GM12865 (cell line): ENCODE results near the gene PDE2A.

Experiments
- DNase-seq: peaks from one replicate; pipeline ENCODE4 v3.0.0; 2010; ENCODE audit warnings: low read depth
- H3K4me3 ChIP-seq: 2 replicates; pipeline ENCODE4 v1.5.1; 2011; ENCODE audit warnings: mild to moderate bottlenecking, low read depth, low read length, control low read depth
- TF ChIP-seq, protein P1 (sequence below): IDR thresholded peaks from 2 replicates; pipeline ENCODE4 v1.5.1; 2011; ENCODE audit warnings: low read length, control low read depth, low read depth, inconsistent platforms; ENCODE audit not compliant: insufficient read depth; ENCODE audit errors: missing control alignments

Gene PDE2A

DNA sequence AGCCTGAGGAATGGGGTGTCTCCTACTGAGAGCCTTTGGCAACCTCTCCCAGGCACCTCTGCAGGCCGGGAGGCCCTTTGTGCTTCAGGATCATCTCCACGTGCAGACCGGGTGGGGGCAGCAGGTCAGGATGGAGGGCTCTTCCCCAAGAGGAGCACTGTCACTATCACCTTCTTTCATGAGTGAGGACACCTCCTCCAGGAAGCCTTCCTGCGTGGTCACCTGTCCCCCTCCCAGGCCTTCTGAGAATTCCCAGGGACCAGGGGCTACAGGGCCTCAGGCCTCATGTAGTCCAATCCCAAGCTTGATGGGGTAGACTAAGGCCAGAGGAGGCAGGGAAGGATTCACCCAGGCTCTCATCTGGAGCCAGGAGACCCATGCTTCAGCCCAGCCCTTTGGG is 57.6 kb downstream of the PDE2A start:
- H3K4me3 ChIP-seq: no peak overlapping the region
- DNase-seq: no peak
- TF ChIP-seq, protein P1, sequence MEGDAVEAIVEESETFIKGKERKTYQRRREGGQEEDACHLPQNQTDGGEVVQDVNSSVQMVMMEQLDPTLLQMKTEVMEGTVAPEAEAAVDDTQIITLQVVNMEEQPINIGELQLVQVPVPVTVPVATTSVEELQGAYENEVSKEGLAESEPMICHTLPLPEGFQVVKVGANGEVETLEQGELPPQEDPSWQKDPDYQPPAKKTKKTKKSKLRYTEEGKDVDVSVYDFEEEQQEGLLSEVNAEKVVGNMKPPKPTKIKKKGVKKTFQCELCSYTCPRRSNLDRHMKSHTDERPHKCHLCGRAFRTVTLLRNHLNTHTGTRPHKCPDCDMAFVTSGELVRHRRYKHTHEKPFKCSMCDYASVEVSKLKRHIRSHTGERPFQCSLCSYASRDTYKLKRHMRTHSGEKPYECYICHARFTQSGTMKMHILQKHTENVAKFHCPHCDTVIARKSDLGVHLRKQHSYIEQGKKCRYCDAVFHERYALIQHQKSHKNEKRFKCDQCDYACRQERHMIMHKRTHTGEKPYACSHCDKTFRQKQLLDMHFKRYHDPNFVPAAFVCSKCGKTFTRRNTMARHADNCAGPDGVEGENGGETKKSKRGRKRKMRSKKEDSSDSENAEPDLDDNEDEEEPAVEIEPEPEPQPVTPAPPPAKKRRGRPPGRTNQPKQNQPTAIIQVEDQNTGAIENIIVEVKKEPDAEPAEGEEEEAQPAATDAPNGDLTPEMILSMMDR: no peak

DNA sequence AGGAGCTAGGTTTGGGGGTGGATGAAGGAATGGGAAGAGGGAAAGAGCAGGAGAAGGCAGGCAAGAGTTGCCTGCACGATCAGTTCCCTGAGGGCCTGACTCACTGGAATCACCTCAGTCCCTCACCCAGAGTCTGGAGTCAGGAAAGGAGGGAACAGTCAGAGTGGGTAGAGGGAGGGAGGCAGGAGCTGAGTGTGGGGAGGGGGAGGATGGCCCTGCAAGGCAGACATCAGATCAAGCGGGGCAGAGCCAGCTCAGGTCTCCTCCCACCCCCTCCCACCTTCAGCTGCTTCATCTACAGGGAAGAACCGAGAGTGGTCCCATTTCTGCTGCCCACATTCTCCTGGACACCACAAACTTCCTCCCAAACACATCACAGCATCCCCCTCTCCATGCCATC is 58.9 kb downstream of the PDE2A start:
- no peak overlapping the region for H3K4me3 ChIP-seq

DNA sequence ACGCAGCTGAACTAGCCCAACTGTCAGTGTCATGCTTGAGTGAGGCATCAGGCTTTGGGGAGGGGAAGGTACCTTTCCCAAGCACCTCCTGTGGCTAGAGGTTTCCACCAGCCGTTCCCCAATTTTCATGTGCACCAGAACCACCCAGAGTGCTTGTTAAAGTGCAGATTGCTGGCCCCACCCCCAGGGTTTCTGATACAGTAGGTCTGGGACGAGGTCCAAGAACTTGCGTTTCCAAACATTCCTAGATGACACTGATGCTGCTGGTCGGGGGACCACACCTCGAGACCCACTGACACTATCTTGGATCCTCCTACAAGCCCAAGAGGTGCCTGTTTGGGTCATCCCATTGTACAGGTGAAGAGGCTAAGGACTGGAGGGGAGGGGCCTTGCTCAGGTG is 59.8 kb downstream of the PDE2A start:
- DNase-seq: no peak
- H3K4me3 ChIP-seq: no peak overlapping the region
- TF ChIP-seq, protein P1: no peak

More for the DNA sequence above, 58.9 kb downstream of the PDE2A start:
- DNase-seq: no peak
- TF ChIP-seq, protein P1: no peak

GRCh38 chr11:72613977-72614376 is 60.2 kb downstream of the PDE2A start:
- TF ChIP-seq, protein P1: no peak
- H3K4me3 ChIP-seq: no peak overlapping the region
- DNase-seq: peak; percentile 60

GRCh38 chr11:72613450-72613849 is 60.8 kb downstream of the PDE2A start:
- TF ChIP-seq, protein P1: no peak
- no peak for DNase-seq
- H3K4me3 ChIP-seq: no peak overlapping the region

- DNase-seq: no peak
- no peak overlapping the region for H3K4me3 ChIP-seq
- TF ChIP-seq, protein P1: no peak
Measured at GRCh38 chr11:72609476-72609875, 64.7 kb downstream of the PDE2A start.

GRCh38 chr11:72609045-72609444 is 65.2 kb downstream of the PDE2A start:
- TF ChIP-seq, protein P1: peak; percentile 62
- DNase-seq: peak; percentile 48
- H3K4me3 ChIP-seq: no peak overlapping the region
